DND-41 (cell line): ENCODE data around the gene SRCIN1.
"Not testable (repeated sequence)": the region's sequence is repeated elsewhere in the genome, so short reads cannot be mapped to it uniquely, and the experiment has no call there.

ENCODE experiments used
- ATAC-seq: fragments of 200-7000 bp; cut with Tn5 transposase; 3 replicates; pipeline ENCODE4 v1.9.1; 2021; ENCODE audit warnings: low read depth; ENCODE audit not compliant: insufficient read depth
- DNase-seq: peaks from one replicate; pipeline ENCODE4 v3.0.0-alpha.2; 2020
- H2AFZ ChIP-seq: 2 replicates; pipeline ENCODE4 v1.6.0; 2012; ENCODE audit warnings: low read depth, low read length
- H3K27ac ChIP-seq: 2 replicates; pipeline ENCODE4 v1.5.1; 2012; ENCODE audit warnings: low read length, inconsistent platforms
- H3K27me3 ChIP-seq: fragments of 200-600 bp; sonication (generic); 2 replicates; pipeline ENCODE4 v1.6.0; 2012; ENCODE audit warnings: low read length, mild to moderate bottlenecking, inconsistent platforms; ENCODE audit not compliant: insufficient read depth, poor library complexity
- H3K36me3 ChIP-seq: 2 replicates; pipeline ENCODE4 v1.5.1; 2012; ENCODE audit warnings: low read length, inconsistent platforms; ENCODE audit not compliant: insufficient read depth
- H3K4me1 ChIP-seq: 2 replicates; pipeline ENCODE4 v1.5.1; 2012; ENCODE audit warnings: mild to moderate bottlenecking, low read length; ENCODE audit not compliant: insufficient read depth
- H3K4me2 ChIP-seq: 2 replicates; pipeline ENCODE4 v1.6.0; 2012; ENCODE audit warnings: mild to moderate bottlenecking, moderate library complexity, low read length, inconsistent platforms; ENCODE audit not compliant: insufficient read depth
- H3K4me3 ChIP-seq, 2 experiments: fragments of 200-600 bp in 1 of 2; shearing (Covaris generic) in 1 of 2; 2 replicates each; pipeline ENCODE4 v1.5.1; 2012 to 2016; ENCODE audit warnings: inconsistent platforms in 2 of 2, low read length in 2 of 2, mild to moderate bottlenecking in 2 of 2, low read depth in 1 of 2, moderate library complexity in 1 of 2
- H3K79me2 ChIP-seq: 2 replicates; pipeline ENCODE4 v1.6.0; 2012; ENCODE audit warnings: low read length, inconsistent platforms; ENCODE audit not compliant: insufficient read depth
- H3K9ac ChIP-seq: 2 replicates; pipeline ENCODE4 v1.6.0; 2012; ENCODE audit warnings: low read depth, mild to moderate bottlenecking, inconsistent platforms, low read length, moderate library complexity
- H3K9me3 ChIP-seq: 2 replicates; pipeline ENCODE4 v1.5.1; 2012; ENCODE audit warnings: low read length, moderate library complexity, mild to moderate bottlenecking, inconsistent platforms; ENCODE audit not compliant: insufficient read depth, severe bottlenecking
- H4K20me1 ChIP-seq: 2 replicates; pipeline ENCODE4 v1.6.0; 2012; ENCODE audit warnings: low read length; ENCODE audit not compliant: insufficient read depth
- EZH2 ChIP-seq: IDR thresholded peaks from 3 replicates; pipeline ENCODE4 v1.6.1; 2012; ENCODE audit warnings: borderline replicate concordance, low read depth, mild to moderate bottlenecking, moderate library complexity, low read length, inconsistent platforms; ENCODE audit not compliant: severe bottlenecking
- TF ChIP-seq, protein P1 (sequence below): IDR thresholded peaks from 2 replicates; pipeline ENCODE4 v1.5.1; 2012; ENCODE audit warnings: borderline replicate concordance, low read length, moderate library complexity, mild to moderate bottlenecking; ENCODE audit not compliant: poor library complexity, severe bottlenecking; ENCODE audit errors: extremely low read depth

SRCIN1 gene

DNA sequence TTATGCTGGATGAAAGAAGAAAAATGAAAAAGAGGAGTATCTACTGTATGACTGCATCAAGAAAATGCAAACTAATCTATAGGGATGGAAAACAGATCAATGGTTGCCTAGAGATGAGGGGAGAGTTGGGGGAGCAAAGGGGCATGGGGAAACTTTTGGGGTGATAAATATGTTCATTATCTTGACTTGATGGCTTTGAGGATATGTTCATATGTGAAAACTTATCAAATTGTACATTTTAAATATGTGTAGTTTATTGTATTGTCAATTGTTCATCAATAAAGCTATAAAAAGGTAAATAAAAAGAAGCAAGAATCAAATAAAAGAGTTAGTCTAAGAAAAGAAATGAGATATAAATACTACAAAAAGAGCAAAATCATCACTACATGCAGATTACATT lies 19.7 kb upstream of the SRCIN1 start:
- Histone ChIP-seq H2AFZ (no peak overlapping the region), H3K79me2 (no peaks in the 10 kb centered on the region), H3K27me3 (no peaks in the 10 kb centered on the region), H3K4me3 (no peak overlapping the region), H3K36me3 (no peaks in the 10 kb centered on the region), H4K20me1 (no peaks in the 10 kb centered on the region), H3K9me3 (no peaks in the 10 kb centered on the region), H3K9ac (no peak overlapping the region), H3K4me2 (no peak overlapping the region), H3K4me1 (no peaks in the 10 kb centered on the region), H3K27ac (no peak overlapping the region)
- no peak for TF ChIP-seq EZH2
- TF ChIP-seq, protein P1, sequence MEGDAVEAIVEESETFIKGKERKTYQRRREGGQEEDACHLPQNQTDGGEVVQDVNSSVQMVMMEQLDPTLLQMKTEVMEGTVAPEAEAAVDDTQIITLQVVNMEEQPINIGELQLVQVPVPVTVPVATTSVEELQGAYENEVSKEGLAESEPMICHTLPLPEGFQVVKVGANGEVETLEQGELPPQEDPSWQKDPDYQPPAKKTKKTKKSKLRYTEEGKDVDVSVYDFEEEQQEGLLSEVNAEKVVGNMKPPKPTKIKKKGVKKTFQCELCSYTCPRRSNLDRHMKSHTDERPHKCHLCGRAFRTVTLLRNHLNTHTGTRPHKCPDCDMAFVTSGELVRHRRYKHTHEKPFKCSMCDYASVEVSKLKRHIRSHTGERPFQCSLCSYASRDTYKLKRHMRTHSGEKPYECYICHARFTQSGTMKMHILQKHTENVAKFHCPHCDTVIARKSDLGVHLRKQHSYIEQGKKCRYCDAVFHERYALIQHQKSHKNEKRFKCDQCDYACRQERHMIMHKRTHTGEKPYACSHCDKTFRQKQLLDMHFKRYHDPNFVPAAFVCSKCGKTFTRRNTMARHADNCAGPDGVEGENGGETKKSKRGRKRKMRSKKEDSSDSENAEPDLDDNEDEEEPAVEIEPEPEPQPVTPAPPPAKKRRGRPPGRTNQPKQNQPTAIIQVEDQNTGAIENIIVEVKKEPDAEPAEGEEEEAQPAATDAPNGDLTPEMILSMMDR = no peak
- DNase-seq = no peak
- ATAC-seq = no peak

DNA sequence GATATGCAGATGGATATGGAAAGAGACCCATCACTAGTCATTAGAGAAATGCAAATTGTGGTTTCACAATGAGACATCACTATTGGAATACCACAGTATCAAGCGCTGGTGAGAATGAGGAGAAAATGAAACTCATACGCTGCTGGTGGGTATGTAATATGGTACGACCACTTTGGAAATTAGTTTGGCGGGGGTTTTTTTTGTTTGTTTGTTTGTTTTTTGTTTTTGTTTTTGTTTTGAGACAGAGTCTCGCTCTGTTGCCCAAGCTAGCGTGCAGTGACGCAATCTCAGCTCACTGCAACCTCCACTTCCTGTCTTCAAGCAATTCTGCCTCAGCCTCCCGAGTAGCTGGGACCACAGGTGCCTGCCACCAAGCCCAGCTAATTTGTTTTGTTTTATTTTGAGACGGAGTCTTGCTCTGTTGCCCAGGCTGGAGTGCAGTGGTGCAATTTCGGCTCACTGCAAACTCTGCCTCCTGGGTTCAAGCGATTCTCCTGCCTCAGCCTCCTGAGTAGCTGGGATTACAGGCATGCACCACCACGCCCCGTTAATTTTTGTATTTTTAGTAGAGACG lies 19.1 kb upstream of the SRCIN1 start:
- ATAC-seq = peak; percentile 37; the same call in 2 of the 3 replicates
- H3K27ac ChIP-seq, H3K9me3 ChIP-seq, H3K36me3 ChIP-seq, H2AFZ ChIP-seq, H4K20me1 ChIP-seq, H3K79me2 ChIP-seq, H3K9ac ChIP-seq, H3K4me1 ChIP-seq, H3K27me3 ChIP-seq, H3K4me3 ChIP-seq, H3K4me2 ChIP-seq: not testable (repeated sequence)
- DNase-seq = peak; percentile 26

DNA sequence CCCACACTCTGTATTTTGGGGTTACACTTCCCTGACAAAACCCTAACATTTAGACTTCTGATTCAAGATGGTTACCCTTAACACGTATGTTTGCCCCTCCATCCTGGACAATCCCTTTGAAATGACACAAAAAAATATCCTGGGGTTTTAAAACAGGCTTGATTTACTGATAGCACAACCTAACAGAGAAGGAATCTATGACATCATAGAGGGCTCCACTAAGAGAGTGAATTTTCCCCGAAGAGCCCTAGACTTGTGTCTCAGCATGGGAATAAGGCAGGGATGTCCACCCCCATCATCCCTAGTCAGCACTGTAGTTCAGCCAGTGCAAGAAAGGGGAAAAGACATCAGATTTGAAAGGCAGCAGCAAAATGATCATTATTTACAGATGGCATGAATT lies 15.8 kb upstream of the SRCIN1 start:
- Histone ChIP-seq H4K20me1 (no peaks in the 10 kb centered on the region), H3K9ac (no peak overlapping the region), H3K27ac (no peak overlapping the region), H3K9me3 (no peaks in the 10 kb centered on the region), H3K27me3 (peaks cover 7% of the 10 kb centered on the region), H3K36me3 (no peaks in the 10 kb centered on the region), H3K4me1 (no peaks in the 10 kb centered on the region), H2AFZ (no peak overlapping the region), H3K79me2 (no peaks in the 10 kb centered on the region), H3K4me3 (no peak overlapping the region), H3K4me2 (no peak overlapping the region)
- DNase-seq (no peak), ATAC-seq (no peak)
- no peak for TF ChIP-seq EZH2
- TF ChIP-seq, protein P1 = no peak

DNA sequence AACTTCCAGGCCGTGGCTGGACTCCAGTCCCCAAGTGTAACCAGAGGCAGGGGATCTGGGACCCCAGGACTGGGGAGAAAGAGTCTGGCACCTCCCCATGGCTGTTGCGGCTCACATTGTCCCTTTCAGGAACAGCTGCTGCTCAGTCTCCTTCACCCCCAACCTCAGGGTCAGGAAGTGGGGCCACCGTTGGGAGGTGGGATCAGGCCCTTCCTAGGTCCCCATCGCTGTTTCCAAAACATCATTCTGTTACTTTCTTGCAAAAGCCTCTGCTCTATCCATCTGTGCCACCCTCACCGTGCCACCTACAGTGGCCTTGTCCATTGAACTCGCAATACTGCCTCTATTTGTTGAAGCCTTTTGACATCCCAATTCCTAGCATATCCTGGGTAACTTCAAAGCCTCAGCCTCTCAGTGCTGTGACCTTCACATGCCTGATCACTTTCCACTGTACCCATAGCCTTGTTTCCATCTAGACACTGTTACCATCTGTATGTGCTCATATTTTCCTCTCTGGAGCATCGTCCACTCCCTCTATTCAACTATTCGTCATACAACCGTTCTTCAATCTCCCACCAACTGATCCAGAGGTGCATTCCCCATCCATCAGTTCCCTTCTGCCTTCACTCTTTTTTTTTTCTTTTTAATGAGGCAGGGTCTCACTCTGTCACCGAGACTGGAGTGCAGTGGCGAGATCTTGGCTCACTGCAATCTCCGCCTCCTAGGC lies 15.0 kb upstream of the SRCIN1 start:
- no peaks in the 10 kb centered on the region for H3K36me3 ChIP-seq
- no peak for ATAC-seq
- H3K4me2 ChIP-seq = no peak overlapping the region
- no peak for DNase-seq
- no peaks in the 10 kb centered on the region for H3K4me1 ChIP-seq
- H2AFZ ChIP-seq = no peak overlapping the region
- H3K27ac ChIP-seq = no peak overlapping the region
- no peak overlapping the region for H3K9ac ChIP-seq
- peaks cover 7% of the 10 kb centered on the region for H3K27me3 ChIP-seq
- no peaks in the 10 kb centered on the region for H4K20me1 ChIP-seq
- H3K4me3 ChIP-seq = no peak overlapping the region
- TF ChIP-seq, protein P1 = no peak
- TF ChIP-seq EZH2 = no peak
- H3K79me2 ChIP-seq = no peaks in the 10 kb centered on the region
- no peaks in the 10 kb centered on the region for H3K9me3 ChIP-seq
